Measurements from ENCODE around the gene ROCK2.

DNA sequence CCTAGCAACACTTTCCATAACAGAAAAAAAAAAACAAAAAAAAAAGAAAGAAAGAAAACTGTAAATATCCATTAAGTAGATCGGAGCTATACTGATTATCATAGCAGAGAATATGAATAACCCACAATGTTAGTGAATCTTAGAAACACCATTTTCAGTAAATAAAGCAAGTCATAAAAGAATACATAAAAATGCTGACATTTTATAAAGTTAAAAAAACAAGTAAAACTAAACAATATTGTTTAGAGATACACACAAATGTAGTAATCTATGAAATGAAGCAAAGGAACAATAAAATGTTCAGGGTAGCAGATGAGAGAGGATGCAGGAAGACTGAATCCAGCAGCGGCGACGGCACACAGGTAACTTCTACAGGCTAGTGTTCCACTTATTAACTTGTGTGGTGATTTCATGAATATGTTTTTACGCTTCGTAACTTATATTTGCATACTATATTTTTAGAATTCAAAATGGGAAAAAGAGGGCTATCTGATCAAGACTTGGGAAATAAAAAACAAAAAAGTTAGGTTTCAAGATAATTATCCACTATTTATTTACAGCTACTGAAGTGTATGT lies 4.8 kb downstream of the ROCK2 start:
- TF ChIP-seq CTCF (IDR thresholded peaks at IDR 0.05) (no peak), EZH2 (IDR thresholded peaks at IDR 0.05) (no peak), EZH2phosphoT487 (IDR thresholded peaks at IDR 0.05) (no peak)

Measured in neural progenitor cell (in vitro differentiated cells).